Measurements from ENCODE around the gene C13orf46.
A peak's percentile ranks its signal among the peaks of the same experiment; 100 is the strongest.
"Not testable (repeated sequence)": the region's sequence is repeated elsewhere in the genome, so short reads cannot be mapped to it uniquely, and the experiment has no call there.

The C13orf46 gene

DNA sequence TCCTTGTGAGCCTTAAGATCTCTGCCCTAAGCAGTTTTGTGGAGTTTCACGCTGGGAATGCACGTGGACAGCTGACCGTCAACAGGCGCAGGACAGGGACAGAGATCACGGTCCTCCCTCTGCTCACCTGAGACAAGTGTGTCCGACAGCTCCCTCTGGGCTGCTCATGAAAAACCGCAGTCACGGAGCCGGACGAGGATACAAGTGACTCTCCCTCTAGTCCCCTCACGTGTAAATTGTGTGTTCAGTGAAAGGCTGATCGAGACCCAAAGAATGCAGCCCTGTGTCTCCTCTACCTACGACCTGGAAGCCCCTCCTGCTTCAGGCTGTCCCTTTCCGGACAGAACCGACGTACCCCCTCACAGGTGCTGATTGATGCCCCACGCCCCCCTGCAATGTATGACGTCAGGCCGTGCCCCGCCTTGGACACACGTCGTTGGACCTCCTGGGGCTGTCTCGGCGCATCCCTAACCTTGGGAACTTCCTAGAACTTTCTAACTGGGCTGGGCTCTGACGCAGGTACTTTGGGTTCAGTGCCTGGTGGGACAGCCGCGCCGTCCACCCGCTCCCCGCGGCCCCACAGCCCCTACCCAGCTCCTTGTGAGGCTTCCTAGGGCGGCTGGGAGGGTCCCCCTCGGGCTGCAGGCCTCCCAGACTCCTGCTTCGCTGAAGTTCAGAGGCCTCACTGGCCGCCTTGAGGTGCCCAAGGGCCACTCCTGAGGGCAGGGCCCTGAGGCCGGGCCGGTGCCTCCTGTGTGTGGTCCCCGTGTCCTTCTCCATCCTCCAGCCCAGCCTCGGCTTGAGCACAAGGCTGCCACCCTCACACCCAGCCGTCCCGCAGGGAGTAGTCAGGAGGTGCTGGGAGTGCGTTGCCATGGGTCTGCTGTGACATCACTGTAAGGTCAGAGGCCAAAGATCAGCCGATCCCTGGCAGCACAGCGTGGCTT is at the start of gene C13orf46:
Gene C13orf46, minus strand, starts transcription at position 859 of the 947 bp plus-strand sequence. Its CDS starts 79 bp downstream, at position 780.
- CTCF ChIA-PET = no interaction called here
- DNase-seq (ENCODE audit: extremely low spot score) = no peak
- no peak for TF ChIP-seq ZNF384 (IDR thresholded peaks at IDR 0.05)
- no peak for TF ChIP-seq ARNT (IDR thresholded peaks at IDR 0.05)
- no peak for TF ChIP-seq ELF4 (IDR thresholded peaks at IDR 0.05)
- no peak for TF ChIP-seq SP1 (IDR thresholded peaks at IDR 0.05)
- POLR2A ChIA-PET = no interaction called here

DNA sequence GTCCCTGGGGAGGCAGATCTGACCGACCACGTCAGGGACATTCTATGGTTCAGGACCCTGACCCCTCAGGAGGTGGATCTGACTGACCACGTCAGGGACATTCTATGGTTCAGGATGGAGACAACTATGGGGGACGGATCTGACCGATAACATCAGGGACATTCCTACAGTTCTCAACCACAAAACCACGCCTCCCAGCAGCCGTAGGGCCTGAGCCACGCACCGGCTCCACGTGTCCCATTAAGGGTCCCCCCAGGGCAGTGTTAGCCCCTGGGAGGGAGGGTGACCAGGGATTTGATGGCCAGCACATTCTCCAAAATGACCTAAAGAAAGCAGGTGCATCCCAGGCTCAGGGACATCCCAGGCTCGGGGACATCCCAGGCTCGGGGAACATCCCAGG is 49.0 kb upstream of the C13orf46 start:
- ChIA-PET CTCF (no interaction called here), POLR2A (no interaction called here)
- DNase-seq (ENCODE audit: extremely low spot score) = no peak
- TF ChIP-seq FOXA1 (IDR thresholded peaks at IDR 0.05) (no peak), BHLHE40 (IDR thresholded peaks at IDR 0.05; ENCODE audit: borderline replicate concordance) (no peak), LEF1 (IDR thresholded peaks at IDR 0.05; ENCODE audit: borderline replicate concordance) (no peak), ZNF384 (IDR thresholded peaks at IDR 0.05) (no peak), ELF4 (IDR thresholded peaks at IDR 0.05) (no peak), ARNT (IDR thresholded peaks at IDR 0.05) (no peak), FOXM1 (IDR thresholded peaks at IDR 0.05; ENCODE audit: borderline replicate concordance) (no peak), SUZ12 (IDR thresholded peaks at IDR 0.05) (no peak), NFRKB (IDR thresholded peaks at IDR 0.05) (no peak), CTBP1 (IDR thresholded peaks at IDR 0.05; ENCODE audit: borderline replicate concordance) (no peak), HDGF (IDR thresholded peaks at IDR 0.05; ENCODE audit: borderline replicate concordance) (no peak), L3MBTL2 (conservative IDR thresholded peaks at IDR 0.05) (no peak), TARDBP (IDR thresholded peaks at IDR 0.05) (no peak), FOXK2 (IDR thresholded peaks at IDR 0.05) (no peak), SP1 (IDR thresholded peaks at IDR 0.05) (no peak)
- TF ChIP-seq, protein P1, sequence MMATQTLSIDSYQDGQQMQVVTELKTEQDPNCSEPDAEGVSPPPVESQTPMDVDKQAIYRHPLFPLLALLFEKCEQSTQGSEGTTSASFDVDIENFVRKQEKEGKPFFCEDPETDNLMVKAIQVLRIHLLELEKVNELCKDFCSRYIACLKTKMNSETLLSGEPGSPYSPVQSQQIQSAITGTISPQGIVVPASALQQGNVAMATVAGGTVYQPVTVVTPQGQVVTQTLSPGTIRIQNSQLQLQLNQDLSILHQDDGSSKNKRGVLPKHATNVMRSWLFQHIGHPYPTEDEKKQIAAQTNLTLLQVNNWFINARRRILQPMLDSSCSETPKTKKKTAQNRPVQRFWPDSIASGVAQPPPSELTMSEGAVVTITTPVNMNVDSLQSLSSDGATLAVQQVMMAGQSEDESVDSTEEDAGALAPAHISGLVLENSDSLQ (IDR thresholded peaks at IDR 0.05) = no peak

DNA sequence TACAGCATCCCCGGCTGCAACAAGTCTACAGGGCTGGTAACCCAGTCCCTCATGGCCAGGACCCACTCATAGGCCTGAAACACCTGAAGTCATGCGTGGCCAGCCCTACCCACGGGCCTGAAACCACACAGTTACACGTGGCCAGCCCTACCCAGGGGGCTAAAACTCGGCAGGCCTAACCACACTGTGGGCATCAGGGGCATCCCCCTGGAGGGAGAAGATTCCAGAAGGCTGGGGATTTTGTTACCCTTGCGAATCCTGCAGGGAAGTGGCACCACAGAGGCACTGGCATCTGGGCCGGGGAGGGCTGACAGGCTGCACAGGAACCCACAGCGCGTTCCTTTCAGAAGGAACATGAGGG is 48.4 kb upstream of the C13orf46 start:
- ChIA-PET POLR2A (no interaction called here), CTCF (no interaction called here)
- DNase-seq (ENCODE audit: extremely low spot score) = no peak
- TF ChIP-seq SUZ12 (IDR thresholded peaks at IDR 0.05) (no peak), LEF1 (IDR thresholded peaks at IDR 0.05; ENCODE audit: borderline replicate concordance) (no peak), ZNF384 (IDR thresholded peaks at IDR 0.05) (no peak), FOXK2 (IDR thresholded peaks at IDR 0.05) (no peak), TARDBP (IDR thresholded peaks at IDR 0.05) (no peak), CTBP1 (IDR thresholded peaks at IDR 0.05; ENCODE audit: borderline replicate concordance) (no peak), BHLHE40 (IDR thresholded peaks at IDR 0.05; ENCODE audit: borderline replicate concordance) (no peak), HDGF (IDR thresholded peaks at IDR 0.05; ENCODE audit: borderline replicate concordance) (no peak), ELF4 (IDR thresholded peaks at IDR 0.05) (no peak), FOXA1 (IDR thresholded peaks at IDR 0.05) (no peak), NFRKB (IDR thresholded peaks at IDR 0.05) (no peak), SP1 (IDR thresholded peaks at IDR 0.05) (no peak), L3MBTL2 (conservative IDR thresholded peaks at IDR 0.05) (no peak), FOXM1 (IDR thresholded peaks at IDR 0.05; ENCODE audit: borderline replicate concordance) (no peak), ARNT (IDR thresholded peaks at IDR 0.05) (no peak)
- TF ChIP-seq, protein P1 (IDR thresholded peaks at IDR 0.05) = no peak

GRCh38 chr13:114021464-114022308 is 47.8 kb upstream of the C13orf46 start:
- ChIA-PET POLR2A (no interaction called here), CTCF (no interaction called here)
- no peak for DNase-seq (ENCODE audit: extremely low spot score)
- TF ChIP-seq BHLHE40 (IDR thresholded peaks at IDR 0.05; ENCODE audit: borderline replicate concordance) = no peak
- no peak for TF ChIP-seq CTBP1 (IDR thresholded peaks at IDR 0.05; ENCODE audit: borderline replicate concordance)
- no peak for TF ChIP-seq ZNF384 (IDR thresholded peaks at IDR 0.05)
- TF ChIP-seq ARNT (IDR thresholded peaks at IDR 0.05) = no peak

GRCh38 chr13:114020750-114021463 is 47.0 kb upstream of the C13orf46 start:
- ChIA-PET CTCF (no interaction called here), POLR2A (no interaction called here)
- TF ChIP-seq FOXA1 (IDR thresholded peaks at IDR 0.05) (no peak), ARNT (IDR thresholded peaks at IDR 0.05) (no peak), CTBP1 (IDR thresholded peaks at IDR 0.05; ENCODE audit: borderline replicate concordance) (no peak), HDGF (IDR thresholded peaks at IDR 0.05; ENCODE audit: borderline replicate concordance) (no peak)
- DNase-seq (ENCODE audit: extremely low spot score) = no peak

- POLR2A ChIA-PET, CTCF ChIA-PET: not testable (repeated sequence)
- DNase-seq (ENCODE audit: extremely low spot score) = peak; percentile 8
Observed at GRCh38 chr13:114020134-114020533, 46.3 kb upstream of the C13orf46 start.

All from HEK293T (cell line).